HepG2 (cell line): ENCODE measurements around the gene FAM184B. TPM values are rescaled to one million over a fixed set of nuclear protein-coding genes. Genes with fewer than 3 reads are reported as not detected.

Experiments used
- ATAC-seq: fragments of 200-7000 bp; cut with Tn5 transposase; 3 replicates; pipeline ENCODE4 v1.9.1; 2020; ENCODE audit warnings: mild to moderate bottlenecking, moderate library complexity
- BruUV-seq: library from RNA; stranded (reverse); fragments of 400-500 nt; replicated peaks from 2 replicates; lab custom pipeline; 2021; lab: Mats Ljungman, UMichigan
- CTCF ChIA-PET: fragments of 300-600 bp; formaldehyde crosslinking; extraction: SDS; loops from one replicate; lab custom pipeline; 2021; ENCODE audit warnings: low total read pairs, inconsistent platforms, low intra/inter-chr PET ratio; lab: Yijun Ruan, JAX
- POLR2A ChIA-PET: fragments of 350-600 bp; sonication (Branson Sonifier 250); formaldehyde crosslinking; loops from one replicate; lab custom pipeline; 2020; ENCODE audit warnings: antibody characterized with exemption, inconsistent platforms; lab: Yijun Ruan, JAX
- DNase-seq: peaks from one replicate; pipeline ENCODE4 v3.0.0-alpha.2; 2015; ENCODE audit warnings: low spot score
- FAIRE-seq: peaks from 3 replicates; lab custom pipeline; 2011; peaks lifted over from hg19 to GRCh38; lab: Jason Lieb, UNC
- H2AFZ ChIP-seq: one replicate; pipeline ENCODE4 v1.6.1; 2011; ENCODE audit warnings: low read length, inconsistent platforms
- H3K27ac ChIP-seq: fragments of 300-600 bp; 3 replicates; pipeline ENCODE4 v1.8.0; 2011; ENCODE audit warnings: mixed run types, mild to moderate bottlenecking, mixed read lengths, low read length, inconsistent platforms; ENCODE audit not compliant: insufficient read depth; ENCODE audit errors: extremely low read length
- H3K27me3 ChIP-seq, 2 experiments: fragments of 200-600 bp in 1 of 2; 2 replicates in 1 of 2; 3 replicates in 1 of 2; pipeline versions ENCODE4 v1.6.0 to v1.8.0; 2011; ENCODE audit warnings: low read length in 2 of 2, mild to moderate bottlenecking in 2 of 2, moderate library complexity in 2 of 2, inconsistent platforms in 1 of 2; ENCODE audit not compliant: insufficient read depth in 2 of 2, control insufficient read depth in 1 of 2
- H3K36me3 ChIP-seq, 2 experiments: fragments of 200-600 bp in 1 of 2; replicated peaks in 1 of 2; 2 replicates in 1 of 2; 3 replicates in 1 of 2; pipeline versions ENCODE4 v1.5.1 to v1.8.0; 2011; ENCODE audit warnings: low read length in 2 of 2, inconsistent platforms in 1 of 2; ENCODE audit not compliant: insufficient read depth in 2 of 2, control insufficient read depth in 1 of 2
- H3K4me1 ChIP-seq: 2 replicates; pipeline ENCODE4 v1.5.1; 2012; ENCODE audit warnings: low read length, inconsistent platforms; ENCODE audit not compliant: insufficient read depth
- H3K4me2 ChIP-seq: 2 replicates; pipeline ENCODE4 v1.6.0; 2011; ENCODE audit warnings: low read depth, low read length, inconsistent platforms
- H3K4me3 ChIP-seq, 3 experiments: fragments of 200-600 bp in 1 of 3; sonication (generic), shearing (Covaris generic) in 1 of 3; replicated peaks in 1 of 3; 2 replicates each; pipeline ENCODE4 v1.5.1; 2011 to 2016; ENCODE audit warnings: low read length in 3 of 3, inconsistent platforms in 2 of 3, low read depth in 2 of 3, mild to moderate bottlenecking in 2 of 3, control low read depth in 1 of 3, mixed read lengths in 1 of 3; ENCODE audit not compliant: insufficient read depth in 1 of 3
- H3K79me2 ChIP-seq: one replicate; pipeline ENCODE4 v1.6.1; 2011; ENCODE audit warnings: low read length, inconsistent platforms; ENCODE audit not compliant: insufficient read depth
- H3K9ac ChIP-seq: 2 replicates; pipeline ENCODE4 v1.6.0; 2011; ENCODE audit warnings: mild to moderate bottlenecking, low read depth, low read length, inconsistent platforms; ENCODE audit not compliant: insufficient read depth
- H3K9me3 ChIP-seq: 2 replicates; pipeline ENCODE4 v1.5.1; 2012; ENCODE audit warnings: mild to moderate bottlenecking, low read length
- H4K20me1 ChIP-seq: 2 replicates; pipeline ENCODE4 v1.6.0; 2011; ENCODE audit warnings: inconsistent platforms, mild to moderate bottlenecking, low read length, moderate library complexity; ENCODE audit not compliant: insufficient read depth
- CCAR2 ChIP-seq: fragments of 200-400 bp; formaldehyde crosslinking; optimal IDR thresholded peaks from 2 replicates; pipeline ENCODE3; 2018; ENCODE audit warnings: low read depth, mild to moderate bottlenecking, low read length, moderate library complexity
- CHD4 ChIP-seq: fragments of 200-600 bp; sonication (generic); IDR thresholded peaks from 2 replicates; pipeline ENCODE4 v1.7.0; 2017; ENCODE audit warnings: mild to moderate bottlenecking, low read length, borderline replicate concordance
- CREB3 ChIP-seq: sonication (generic); formaldehyde crosslinking; IDR thresholded peaks from 2 replicates; pipeline ENCODE4 v1.5.0; 2020; ENCODE audit warnings: missing genetic modification reagents
- EHMT2 ChIP-seq: fragments of 200-600 bp; sonication (generic); IDR thresholded peaks from 2 replicates; pipeline ENCODE4 v1.7.0; 2017; ENCODE audit warnings: antibody characterized with exemption, low read depth, low read length, borderline replicate concordance
- SIX1 ChIP-seq: sonication (generic); formaldehyde crosslinking; IDR thresholded peaks from 2 replicates; pipeline ENCODE4 v1.4.0; 2020; ENCODE audit warnings: missing genetic modification reagents, borderline replicate concordance
- ZBTB43 ChIP-seq: sonication (generic); formaldehyde crosslinking; conservative IDR thresholded peaks from 2 replicates; pipeline ENCODE4 v1.4.0; 2020; ENCODE audit warnings: missing genetic modification reagents
- ZBTB8A ChIP-seq: sonication (generic); formaldehyde crosslinking; IDR thresholded peaks from 2 replicates; pipeline ENCODE4 v1.4.0; 2020; ENCODE audit warnings: mild to moderate bottlenecking, low read depth, missing genetic modification reagents, borderline replicate concordance
- ZNF10 ChIP-seq: sonication (generic); formaldehyde crosslinking; IDR thresholded peaks from 2 replicates; pipeline ENCODE4 v1.4.0; 2020; ENCODE audit warnings: mild to moderate bottlenecking, low read depth, missing genetic modification reagents, borderline replicate concordance
- ZNF34 ChIP-seq: sonication (generic); formaldehyde crosslinking; IDR thresholded peaks from 2 replicates; pipeline ENCODE4 v1.4.0; 2020; ENCODE audit warnings: mild to moderate bottlenecking, missing genetic modification reagents, borderline replicate concordance
- ZNF362 ChIP-seq: sonication (generic); formaldehyde crosslinking; IDR thresholded peaks from 2 replicates; pipeline ENCODE4 v1.4.0; 2020; ENCODE audit warnings: missing genetic modification reagents, mild to moderate bottlenecking, borderline replicate concordance
- ZNF703 ChIP-seq: sonication (generic); formaldehyde crosslinking; IDR thresholded peaks from 2 replicates; pipeline ENCODE4 v1.5.1; 2020; ENCODE audit warnings: missing genetic modification reagents, mild to moderate bottlenecking, moderate library complexity, borderline replicate concordance
- WGBS: methylation state at CpG from one replicate; pipeline ENCODE4 v1.1.6; 2017; ENCODE audit warnings: low lambda C conversion rate; 5-methylcytosine and 5-hydroxymethylcytosine counted together
- in situ Hi-C: cut with HindIII; loops from 2 replicates; pipeline ENCODE4 v1.10.0; 2017; ENCODE audit warnings: low pct_unique_long_range_greater_than_20kb; ENCODE audit not compliant: extremely low pct_ligation_motif_present
- intact Hi-C: fragments of 100-400 bp; cut with micrococcal nuclease; formaldehyde crosslinking; loops from one replicate; pipeline ENCODE4 v1.10.0; 2022; ENCODE audit not compliant: unreplicated experiment
- polyA plus RNA-seq, 8 experiments: library from polyadenylated mRNA; depleted of rRNA in 3 of 8; stranded (reverse) in 7 of 8; unstranded in 1 of 8; fragments of >200 nt; fragmentation: Illumina TruSeq in 4 of 8; extraction: Trizol in 4 of 8; gene quantifications; 2 replicates each; pipeline versions ENCODE4 v1.2.1 to v1.2.3, GENCODE V29; 2011 to 2016; ENCODE audit warnings: low read depth in 4 of 8, missing spikeins in 1 of 8, mixed read lengths in 1 of 8; ENCODE audit not compliant: insufficient read depth in 1 of 8
- total RNA-seq, 5 experiments: library from RNA; depleted of rRNA; stranded (reverse); fragments of >200 nt; fragmentation: Illumina TruSeq; extraction: Trizol; gene quantifications; 2 replicates each; pipeline ENCODE4 v1.2.3, GENCODE V29; 2016; ENCODE audit warnings: low read depth in 1 of 5
- TF ChIP-seq, protein P1 (sequence below): sonication (generic); formaldehyde crosslinking; IDR thresholded peaks from 2 replicates; pipeline ENCODE4 v1.4.0; 2020; ENCODE audit warnings: mild to moderate bottlenecking, missing genetic modification reagents
- TF ChIP-seq, protein P2 (sequence below): sonication (generic); formaldehyde crosslinking; IDR thresholded peaks from 2 replicates; pipeline ENCODE4 v1.4.0; 2020; ENCODE audit warnings: missing genetic modification reagents

The FAM184B gene
- total and polyA plus RNA-seq, 2 of the 13 experiments (the other 11 are each of a cell fraction or from before 2014, with no cell fraction given) = not detected

- Histone ChIP-seq H3K9ac (no peak overlapping the region), H3K4me1 (peaks cover 12% of the 10 kb centered on the region; the same call in 1 of the 2 replicates), H3K27ac (no peak overlapping the region), H3K27me3 (no peaks in the 10 kb centered on the region; a peak in 1 of 5 replicates), H3K4me3 (no peak overlapping the region), H3K9me3 (no peaks in the 10 kb centered on the region), H4K20me1 (no peaks in the 10 kb centered on the region), H3K36me3 (no peaks in the 10 kb centered on the region), H2AFZ (no peak overlapping the region), H3K4me2 (no peak overlapping the region), H3K79me2 (no peaks in the 10 kb centered on the region)
- 55% methylated on average over 10 of the region's 10 CpGs for WGBS
- intact Hi-C loops = no loop called here
- ATAC-seq (no peak), DNase-seq (no peak), FAIRE-seq (no peak)
- BruUV-seq = no TSS peak
- CTCF ChIA-PET = no interaction called here
- in situ Hi-C loops = no loop called here
- POLR2A ChIA-PET = no interaction called here
- TF ChIP-seq, protein P1, sequence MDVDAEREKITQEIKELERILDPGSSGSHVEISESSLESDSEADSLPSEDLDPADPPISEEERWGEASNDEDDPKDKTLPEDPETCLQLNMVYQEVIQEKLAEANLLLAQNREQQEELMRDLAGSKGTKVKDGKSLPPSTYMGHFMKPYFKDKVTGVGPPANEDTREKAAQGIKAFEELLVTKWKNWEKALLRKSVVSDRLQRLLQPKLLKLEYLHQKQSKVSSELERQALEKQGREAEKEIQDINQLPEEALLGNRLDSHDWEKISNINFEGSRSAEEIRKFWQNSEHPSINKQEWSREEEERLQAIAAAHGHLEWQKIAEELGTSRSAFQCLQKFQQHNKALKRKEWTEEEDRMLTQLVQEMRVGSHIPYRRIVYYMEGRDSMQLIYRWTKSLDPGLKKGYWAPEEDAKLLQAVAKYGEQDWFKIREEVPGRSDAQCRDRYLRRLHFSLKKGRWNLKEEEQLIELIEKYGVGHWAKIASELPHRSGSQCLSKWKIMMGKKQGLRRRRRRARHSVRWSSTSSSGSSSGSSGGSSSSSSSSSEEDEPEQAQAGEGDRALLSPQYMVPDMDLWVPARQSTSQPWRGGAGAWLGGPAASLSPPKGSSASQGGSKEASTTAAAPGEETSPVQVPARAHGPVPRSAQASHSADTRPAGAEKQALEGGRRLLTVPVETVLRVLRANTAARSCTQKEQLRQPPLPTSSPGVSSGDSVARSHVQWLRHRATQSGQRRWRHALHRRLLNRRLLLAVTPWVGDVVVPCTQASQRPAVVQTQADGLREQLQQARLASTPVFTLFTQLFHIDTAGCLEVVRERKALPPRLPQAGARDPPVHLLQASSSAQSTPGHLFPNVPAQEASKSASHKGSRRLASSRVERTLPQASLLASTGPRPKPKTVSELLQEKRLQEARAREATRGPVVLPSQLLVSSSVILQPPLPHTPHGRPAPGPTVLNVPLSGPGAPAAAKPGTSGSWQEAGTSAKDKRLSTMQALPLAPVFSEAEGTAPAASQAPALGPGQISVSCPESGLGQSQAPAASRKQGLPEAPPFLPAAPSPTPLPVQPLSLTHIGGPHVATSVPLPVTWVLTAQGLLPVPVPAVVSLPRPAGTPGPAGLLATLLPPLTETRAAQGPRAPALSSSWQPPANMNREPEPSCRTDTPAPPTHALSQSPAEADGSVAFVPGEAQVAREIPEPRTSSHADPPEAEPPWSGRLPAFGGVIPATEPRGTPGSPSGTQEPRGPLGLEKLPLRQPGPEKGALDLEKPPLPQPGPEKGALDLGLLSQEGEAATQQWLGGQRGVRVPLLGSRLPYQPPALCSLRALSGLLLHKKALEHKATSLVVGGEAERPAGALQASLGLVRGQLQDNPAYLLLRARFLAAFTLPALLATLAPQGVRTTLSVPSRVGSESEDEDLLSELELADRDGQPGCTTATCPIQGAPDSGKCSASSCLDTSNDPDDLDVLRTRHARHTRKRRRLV = no peak
- TF ChIP-seq CREB3 (CRISPR knock-in tag) = no peak
- TF ChIP-seq ZNF34 (CRISPR knock-in tag) = no peak
- no peak for TF ChIP-seq SIX1 (CRISPR knock-in tag)
- TF ChIP-seq CHD4 = no peak
- no peak for TF ChIP-seq ZNF362 (CRISPR knock-in tag)
- TF ChIP-seq ZBTB43 (CRISPR knock-in tag) = no peak
- TF ChIP-seq ZNF703 (CRISPR knock-in tag) = no peak
- TF ChIP-seq ZBTB8A = no peak
- TF ChIP-seq CCAR2 = no peak
- TF ChIP-seq ZNF10 (CRISPR knock-in tag) = no peak
- TF ChIP-seq, protein P2, sequence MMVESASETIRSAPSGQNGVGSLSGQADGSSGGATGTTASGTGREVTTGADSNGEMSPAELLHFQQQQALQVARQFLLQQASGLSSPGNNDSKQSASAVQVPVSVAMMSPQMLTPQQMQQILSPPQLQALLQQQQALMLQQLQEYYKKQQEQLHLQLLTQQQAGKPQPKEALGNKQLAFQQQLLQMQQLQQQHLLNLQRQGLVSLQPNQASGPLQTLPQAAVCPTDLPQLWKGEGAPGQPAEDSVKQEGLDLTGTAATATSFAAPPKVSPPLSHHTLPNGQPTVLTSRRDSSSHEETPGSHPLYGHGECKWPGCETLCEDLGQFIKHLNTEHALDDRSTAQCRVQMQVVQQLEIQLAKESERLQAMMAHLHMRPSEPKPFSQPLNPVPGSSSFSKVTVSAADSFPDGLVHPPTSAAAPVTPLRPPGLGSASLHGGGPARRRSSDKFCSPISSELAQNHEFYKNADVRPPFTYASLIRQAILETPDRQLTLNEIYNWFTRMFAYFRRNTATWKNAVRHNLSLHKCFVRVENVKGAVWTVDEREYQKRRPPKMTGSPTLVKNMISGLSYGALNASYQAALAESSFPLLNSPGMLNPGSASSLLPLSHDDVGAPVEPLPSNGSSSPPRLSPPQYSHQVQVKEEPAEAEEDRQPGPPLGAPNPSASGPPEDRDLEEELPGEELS = no peak
- TF ChIP-seq EHMT2 = no peak
Observed at GRCh38 chr4:17773135-17773698, 8.2 kb downstream of the FAM184B start.
